Aorta (tissue), 5 donors: ENCODE results near the gene NRIP2. TPM values are rescaled to one million over a fixed set of nuclear protein-coding genes. Genes with fewer than 3 reads are reported as not detected.

Experiments
- ATAC-seq: fragments of 200-7000 bp; cut with Tn5 transposase; one replicate; pipeline ENCODE4 v1.9.1; 2022; ENCODE audit warnings: moderate library complexity; ENCODE audit not compliant: low FRiP score
- DNase-seq, 2 donors: peaks; one replicate each; pipeline ENCODE4 v3.0.0-alpha.2; 2020
- H3K27ac ChIP-seq, 2 donors: one replicate each; pipeline ENCODE4 v1.5.1; 2013; ENCODE audit warnings: low read length in 2 of 2, mild to moderate bottlenecking in 2 of 2, moderate library complexity in 2 of 2, control low read depth in 1 of 2, inconsistent platforms in 1 of 2, low read depth in 1 of 2
- H3K27me3 ChIP-seq, 2 donors: one replicate each; pipeline ENCODE4 v1.6.1; 2013; ENCODE audit warnings: control low read depth in 1 of 2, low read length in 1 of 2, mild to moderate bottlenecking in 1 of 2, moderate library complexity in 1 of 2; ENCODE audit not compliant: insufficient read depth in 2 of 2, control insufficient read depth in 1 of 2
- H3K36me3 ChIP-seq, 2 donors: one replicate each; pipeline ENCODE4 v1.6.1; 2013; ENCODE audit warnings: control low read depth in 1 of 2, low read length in 1 of 2, mild to moderate bottlenecking in 1 of 2; ENCODE audit not compliant: insufficient read depth in 2 of 2, control insufficient read depth in 1 of 2
- H3K4me1 ChIP-seq, 2 donors: one replicate each; pipeline ENCODE4 v1.6.1; 2013; ENCODE audit warnings: low read length in 2 of 2, control low read depth in 1 of 2, mild to moderate bottlenecking in 1 of 2, moderate library complexity in 1 of 2; ENCODE audit not compliant: insufficient read depth in 2 of 2, control insufficient read depth in 1 of 2
- H3K4me3 ChIP-seq, 2 donors: one replicate each; pipeline ENCODE4 v1.5.1; 2013; ENCODE audit warnings: low read length in 2 of 2, control low read depth in 1 of 2, mild to moderate bottlenecking in 1 of 2
- H3K9me3 ChIP-seq: one replicate; pipeline ENCODE4 v1.6.1; 2013; ENCODE audit warnings: mild to moderate bottlenecking, low read length; ENCODE audit not compliant: control insufficient read depth
- WGBS, 2 donors: extraction: QIAGEN DNeasy Blood & Tissue Kit; methylation state at CpG; one replicate each; pipeline ENCODE4 v1.1.7; 2013; 5-methylcytosine and 5-hydroxymethylcytosine counted together
- intact Hi-C, 2 donors: fragments of 100-400 bp; cut with DNase I; formaldehyde crosslinking; loops; one replicate each; pipeline versions ENCODE4 v1.14.2 to v1.15.0; 2022
- polyA plus RNA-seq, 2 donors: library from polyadenylated mRNA; stranded (reverse); fragments of 200-250 nt; gene quantifications; one replicate each; pipeline ENCODE4 v1.2.3, GENCODE V29; 2013
- total RNA-seq, 2 donors: library from RNA; stranded (reverse); fragmentation: NEBNext Ultra II Directional; extraction: Animal tissue kit (Norgen Biotek cat#: 25700); gene quantifications; one replicate each; pipeline ENCODE4 v1.2.1, GENCODE V29; 2021
- donor health status: healthy with polysubstance abuse.
- donor health status: Bipolar disorder and iron deficiency.
- donor health status: DM: no; HTN: no; CAD: no.
- donor health status: DM: no; HTN: no; CAD: no.
- donor health status: DM: yes; HTN: yes; CAD: no.

Gene NRIP2
- total and polyA plus RNA-seq, 4 donors, result 1.8 to 8.1 (median 7.9) TPM

- DNase-seq, result no peak
- intact Hi-C loops, result loop anchor here (5.0 kb wide), 2 partner anchors 87 to 182 kb away; no protein-coding TSS in a partner anchor
- no peaks in the 10 kb centered on the region for H3K36me3 ChIP-seq
- H3K9me3 ChIP-seq, result no peaks in the 10 kb centered on the region
- no peaks in the 10 kb centered on the region for H3K4me1 ChIP-seq
- H3K27me3 ChIP-seq, result no peaks in the 10 kb centered on the region
- no peak for ATAC-seq
- WGBS, 2 donors, result 90 to 93% methylated on average over 25 of the region's 25 CpGs
- H3K27ac ChIP-seq, result no peak overlapping the region
- H3K4me3 ChIP-seq, result no peak overlapping the region
These were observed 20.0 kb upstream of the NRIP2 start for GRCh38 chr12:2854669-2855453.

- Histone ChIP-seq H3K4me3 (no peak overlapping the region), H3K36me3 (no peaks in the 10 kb centered on the region), H3K27ac (no peak overlapping the region), H3K9me3 (no peaks in the 10 kb centered on the region), H3K4me1 (no peaks in the 10 kb centered on the region), H3K27me3 (no peaks in the 10 kb centered on the region)
- ATAC-seq, result peak; percentile 90
- intact Hi-C loops, result loop anchor here in 1 of 2 donors (5.0 kb wide), 2 partner anchors 89 to 184 kb away; no protein-coding TSS in a partner anchor
- WGBS, 2 donors, result 13% methylated on average over 11 of the region's 11 CpGs
- DNase-seq, result peak; percentile 88 to 95
These were observed 18.8 kb upstream of the NRIP2 start for GRCh38 chr12:2853626-2854025.

- Histone ChIP-seq H3K9me3 (no peaks in the 10 kb centered on the region), H3K4me3 (no peak overlapping the region), H3K4me1 (no peaks in the 10 kb centered on the region), H3K36me3 (no peaks in the 10 kb centered on the region), H3K27ac (no peak overlapping the region), H3K27me3 (no peaks in the 10 kb centered on the region)
- no peak for ATAC-seq
- 94 to 97% methylated on average over 3 of the region's 3 CpGs for WGBS, 2 donors
- no peak for DNase-seq
- intact Hi-C loops, result loop anchor here in 1 of 2 donors (5.0 kb wide), 2 partner anchors 90 to 185 kb away; no protein-coding TSS in a partner anchor
These were observed 17.1 kb upstream of the NRIP2 start for GRCh38 chr12:2851931-2852330.

DNA sequence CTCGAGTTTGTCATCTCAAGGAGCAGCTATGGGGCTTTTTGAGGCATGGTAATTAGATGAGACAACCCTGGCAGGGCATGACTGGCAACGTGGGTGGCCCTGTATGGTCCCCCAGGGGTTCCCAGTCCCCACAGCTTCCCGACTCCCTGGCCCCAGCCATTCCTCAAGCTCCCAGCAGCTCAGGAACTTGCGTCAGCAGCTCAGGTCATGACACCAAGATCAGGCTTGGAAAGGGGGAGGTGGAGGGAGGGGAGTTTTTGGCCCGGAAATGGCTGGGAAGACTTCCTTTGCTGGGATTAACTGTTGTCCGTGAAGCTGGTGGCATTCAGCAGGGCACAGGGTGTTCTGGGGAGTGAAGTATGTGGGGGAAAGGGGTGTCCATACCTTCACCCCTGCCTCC is 10.4 kb upstream of the NRIP2 start:
- ATAC-seq (no peak), DNase-seq (no peak)
- Histone ChIP-seq H3K4me1 (no peaks in the 10 kb centered on the region), H3K27me3 (no peaks in the 10 kb centered on the region), H3K4me3 (no peak overlapping the region), H3K9me3 (no peaks in the 10 kb centered on the region), H3K36me3 (no peaks in the 10 kb centered on the region), H3K27ac (no peak overlapping the region)
- intact Hi-C loops, result no loop called here
- WGBS, 2 donors, result 50 to 54% methylated on average over 6 of the region's 6 CpGs

DNA sequence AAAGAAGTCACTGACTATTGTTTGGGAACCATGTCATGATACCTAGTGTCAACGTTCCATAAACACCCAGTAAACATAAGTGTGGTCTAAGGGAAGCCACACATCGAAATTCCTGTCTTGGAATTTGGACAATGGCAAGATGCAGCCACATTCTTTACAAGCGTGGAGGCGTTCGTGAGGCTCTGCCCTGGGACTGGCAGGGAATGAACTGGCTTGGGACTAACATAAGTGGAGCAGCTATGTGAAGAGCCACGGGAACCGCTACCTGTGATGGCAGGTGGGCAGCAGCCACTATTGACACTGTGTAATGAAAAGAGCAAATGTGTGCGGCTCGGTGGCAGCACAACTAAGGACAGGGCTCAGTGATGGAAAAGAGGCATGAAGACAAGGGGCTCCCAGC is 10.0 kb upstream of the NRIP2 start:
- no peak for DNase-seq
- H3K4me1 ChIP-seq, result no peaks in the 10 kb centered on the region
- no peak overlapping the region for H3K4me3 ChIP-seq
- no peaks in the 10 kb centered on the region for H3K36me3 ChIP-seq
- H3K27ac ChIP-seq, result no peak overlapping the region
- WGBS, 2 donors, result 84 to 85% methylated on average over 9 of the region's 9 CpGs
- H3K9me3 ChIP-seq, result no peaks in the 10 kb centered on the region
- intact Hi-C loops, result no loop called here
- no peaks in the 10 kb centered on the region for H3K27me3 ChIP-seq
- no peak for ATAC-seq

GRCh38 chr12:2842948-2843347 is 8.1 kb upstream of the NRIP2 start:
- intact Hi-C loops, result no loop called here
- Histone ChIP-seq H3K36me3 (no peaks in the 10 kb centered on the region), H3K27me3 (no peaks in the 10 kb centered on the region), H3K4me1 (no peaks in the 10 kb centered on the region), H3K4me3 (no peak overlapping the region), H3K27ac (no peak overlapping the region), H3K9me3 (no peaks in the 10 kb centered on the region)
- no peak for DNase-seq
- 33 to 49% methylated on average over 5 of the region's 5 CpGs for WGBS, 2 donors
- ATAC-seq, result peak; percentile 49

GRCh38 chr12:2841056-2841650 is 6.3 kb upstream of the NRIP2 start:
- 29 to 33% methylated on average over 9 of the region's 9 CpGs for WGBS, 2 donors
- Histone ChIP-seq H3K4me1 (no peaks in the 10 kb centered on the region), H3K4me3 (no peak overlapping the region), H3K27ac (no peak overlapping the region), H3K27me3 (no peaks in the 10 kb centered on the region), H3K9me3 (no peaks in the 10 kb centered on the region), H3K36me3 (no peaks in the 10 kb centered on the region)
- intact Hi-C loops, result no loop called here
- DNase-seq, result no peak
- no peak for ATAC-seq

DNA sequence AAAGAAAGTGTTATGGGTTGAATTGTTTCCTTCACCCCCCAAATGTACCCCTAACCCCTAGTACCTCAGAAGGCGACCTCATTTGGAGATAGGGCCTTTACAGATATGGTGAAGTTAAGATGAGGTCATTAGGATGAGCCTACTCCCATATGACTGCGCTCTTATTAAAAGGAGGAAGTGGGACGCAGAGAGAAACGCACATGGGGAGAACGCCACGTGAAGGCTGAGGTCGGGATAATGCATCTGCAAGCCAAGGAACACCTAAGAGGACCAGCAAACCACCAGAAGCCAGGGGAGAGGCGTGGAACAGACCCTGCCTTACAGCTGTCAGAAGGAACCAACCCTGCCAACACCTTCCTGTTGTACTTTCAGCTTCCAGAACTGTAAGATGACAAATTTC is 1.7 kb upstream of the NRIP2 start:
- Histone ChIP-seq H3K27me3 (no peaks in the 10 kb centered on the region), H3K9me3 (no peaks in the 10 kb centered on the region), H3K4me1 (no peaks in the 10 kb centered on the region), H3K36me3 (no peaks in the 10 kb centered on the region), H3K27ac (no peak overlapping the region), H3K4me3 (no peak overlapping the region)
- no peak for ATAC-seq
- intact Hi-C loops, result no loop called here
- 88 to 89% methylated on average over 8 of the region's 8 CpGs for WGBS, 2 donors
- no peak for DNase-seq
